Stomach (tissue), 9 donors: ENCODE data around the gene FHOD3. TPM values are rescaled to one million over a fixed set of nuclear protein-coding genes. Genes with fewer than 3 reads are reported as not detected.

Experiments
- DNase-seq, 2 donors: peaks; one replicate each; pipeline versions ENCODE4 v3.0.0 to v3.0.0-alpha.2; 2013 to 2019
- H3K27ac ChIP-seq, 5 donors: fragments of 200-600 bp in 4 of 5; sonication (generic) in 4 of 5; one replicate each; pipeline ENCODE4 v1.5.1; 2013 to 2019; ENCODE audit warnings: mild to moderate bottlenecking in 1 of 5, moderate library complexity in 1 of 5
- H3K27me3 ChIP-seq, 3 donors: fragments of 200-600 bp; sonication (generic); one replicate each; pipeline ENCODE4 v1.5.1; 2017 to 2019; ENCODE audit warnings: mixed run types in 1 of 3
- H3K36me3 ChIP-seq, 4 donors: fragments of 200-600 bp; sonication (generic); 1 replicate in 3 of 4; 2 replicates in 1 of 4; pipeline ENCODE4 v1.5.1; 2016 to 2019
- H3K4me1 ChIP-seq, 4 donors: fragments of 200-600 bp; sonication (generic); one replicate each; pipeline ENCODE4 v1.5.1; 2016 to 2019
- H3K4me3 ChIP-seq, 4 donors: fragments of 200-600 bp; sonication (generic) in 3 of 4; one replicate each; pipeline ENCODE4 v1.5.1; 2016 to 2019; ENCODE audit warnings: mild to moderate bottlenecking in 1 of 4
- H3K9me3 ChIP-seq, 4 donors: fragments of 200-600 bp; sonication (generic); one replicate each; pipeline ENCODE4 v1.5.1; 2016 to 2019
- EP300 ChIP-seq: sonication (generic); formaldehyde crosslinking; IDR thresholded peaks from one replicate; pipeline ENCODE4 v1.6.1; 2017; ENCODE audit warnings: antibody characterized with exemption
- POLR2A ChIP-seq, 4 donors: fragments of 450-650 bp; IDR thresholded peaks; one replicate each; pipeline ENCODE4 v1.6.1; 2016; ENCODE audit warnings: antibody characterized with exemption in 4 of 4, control low read depth in 2 of 4, mild to moderate bottlenecking in 1 of 4, moderate library complexity in 1 of 4
- POLR2AphosphoS5 ChIP-seq, 3 donors: sonication (generic); formaldehyde crosslinking; IDR thresholded peaks; one replicate each; pipeline ENCODE4 v1.6.1; 2016; ENCODE audit warnings: antibody characterized with exemption in 3 of 3
- WGBS, 5 donors: extraction: QIAGEN DNeasy Blood & Tissue Kit in 3 of 5; methylation state at CpG; one replicate each; pipeline versions ENCODE4 v1.1.5 to v1.1.7; 2013 to 2018; 5-methylcytosine and 5-hydroxymethylcytosine counted together
- intact Hi-C: fragments of 100-400 bp; cut with DNase I; formaldehyde crosslinking; loops from one replicate; pipeline ENCODE4 v1.15.1; 2023; ENCODE audit warnings: low total_unique reads
- polyA plus RNA-seq, 3 donors: library from polyadenylated mRNA; stranded (reverse); fragments of 200-250 nt; gene quantifications; one replicate each; pipeline ENCODE4 v1.2.3, GENCODE V29; 2013
- total RNA-seq, 5 donors: library from RNA; depleted of rRNA; stranded (reverse); fragments of >200 nt; gene quantifications; one replicate each; pipeline versions ENCODE4 v1.1.0 to v1.2.3, GENCODE V29; 2014 to 2016
- TF ChIP-seq, protein P1 (sequence below), 7 experiments: fragments of 450-650 bp in 4 of 7; fragments of 200-600 bp in 3 of 7; sonication (generic) in 3 of 7; IDR thresholded peaks; one replicate each; pipeline ENCODE4 v1.5.1; 2016 to 2019; ENCODE audit warnings: antibody characterized with exemption in 7 of 7, control low read depth in 2 of 7, mild to moderate bottlenecking in 1 of 7
- donor health status: healthy with polysubstance abuse.
- donor health status: Bipolar disorder and iron deficiency.
- donor health status: healthy.

FHOD3 gene
- total and polyA plus RNA-seq, 8 donors = under 0.01 to 9.1 (median 4.6) TPM

DNA sequence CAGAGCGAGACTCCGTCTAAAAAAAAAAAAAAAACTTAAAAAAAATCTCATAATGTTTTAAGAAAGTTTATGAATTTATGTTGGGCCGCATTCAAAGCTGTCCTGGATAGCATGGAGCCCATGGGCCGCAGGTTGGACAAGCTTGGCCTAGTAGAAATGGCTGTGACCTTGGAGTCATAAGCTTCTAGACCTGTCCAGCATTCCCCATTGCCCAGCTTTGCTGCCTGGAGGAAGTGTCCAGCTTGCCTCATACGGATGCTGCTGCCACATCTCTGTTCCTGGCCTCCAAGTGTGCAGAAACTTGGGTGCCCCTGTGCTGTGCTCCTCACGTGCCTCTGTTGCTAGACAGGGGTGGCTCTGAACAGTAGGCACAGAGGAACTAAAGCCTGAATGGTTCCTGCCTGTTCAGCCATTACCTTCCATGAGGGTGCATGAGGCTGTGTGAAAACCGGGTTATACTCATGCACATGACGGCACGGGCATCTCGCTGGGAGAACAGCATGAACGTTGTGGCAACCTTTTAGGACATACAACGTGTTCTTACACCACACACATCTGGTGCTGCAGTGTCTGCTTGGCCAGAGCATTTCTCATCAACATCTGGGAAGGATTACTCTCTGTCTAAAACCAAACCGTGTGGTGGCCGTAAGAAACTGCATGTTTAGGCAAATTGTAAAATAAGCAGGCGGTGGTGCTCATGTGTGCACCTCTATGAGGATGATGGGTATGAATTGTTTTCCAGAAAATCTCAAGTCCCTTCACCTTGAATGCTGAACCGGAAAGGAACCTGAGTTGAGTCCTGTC is 38.2 kb downstream of the FHOD3 start:
- WGBS, 5 donors = 74 to 85% (median 84%) methylated on average over 14 to 16 of the region's 16 CpGs
- intact Hi-C loops = no loop called here
- H3K4me1 ChIP-seq = peaks cover 0 to 10% (median 0%) of the 10 kb centered on the region in 4 donors

DNA sequence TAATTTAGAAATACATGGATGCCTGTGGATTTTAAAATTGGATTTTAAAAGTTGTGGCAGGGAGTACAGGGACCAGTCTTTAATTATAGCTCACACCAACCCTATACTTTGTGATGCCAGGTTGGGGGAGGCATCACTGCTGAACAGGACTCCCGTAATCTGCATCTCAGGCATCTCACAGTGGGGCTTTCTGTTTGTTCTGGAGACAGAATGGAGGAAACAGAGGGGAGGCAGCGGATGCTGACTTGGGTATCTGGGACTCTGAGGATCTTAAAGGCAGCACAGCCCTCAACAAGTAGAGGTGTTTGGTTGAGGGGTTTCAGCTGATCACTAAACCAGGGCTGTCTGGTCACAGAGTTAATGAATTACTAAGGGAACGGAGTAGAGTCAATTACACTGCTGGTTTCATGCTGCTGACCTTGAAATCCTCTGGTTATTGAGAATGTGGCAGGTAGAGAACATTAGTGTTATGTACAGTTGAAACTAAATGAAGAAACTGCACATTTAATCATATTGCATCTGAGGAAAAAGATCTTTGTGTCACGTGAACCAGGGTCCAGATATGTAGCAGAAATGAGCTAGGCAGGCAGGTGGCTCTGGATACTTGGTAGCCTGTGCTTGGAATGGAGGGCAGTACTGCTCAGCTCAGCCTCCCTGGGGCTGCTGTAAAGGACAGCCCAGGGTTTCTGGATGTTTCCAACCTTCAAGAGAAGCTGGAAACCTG is 40.3 kb downstream of the FHOD3 start:
- Histone ChIP-seq H3K27me3 (no peaks in the 10 kb centered on the region), H3K36me3 (no peaks in the 10 kb centered on the region), H3K27ac (no peak overlapping the region), H3K9me3 (peaks cover 0 to 4% (median 0%) of the 10 kb centered on the region in 4 donors), H3K4me1 (no peaks in the 10 kb centered on the region), H3K4me3 (no peak overlapping the region)
- DNase-seq = peak in 1 of 2 donors; percentile 22
- intact Hi-C loops = no loop called here
- WGBS, 5 donors = 58 to 71% (median 63%) methylated on average over 4 of the region's 4 CpGs
- no peak for TF ChIP-seq EP300
- TF ChIP-seq POLR2A (IDR thresholded peaks at IDR 0.05) = no peak
- TF ChIP-seq POLR2AphosphoS5 (IDR thresholded peaks at IDR 0.05) = no peak
- TF ChIP-seq, protein P1, sequence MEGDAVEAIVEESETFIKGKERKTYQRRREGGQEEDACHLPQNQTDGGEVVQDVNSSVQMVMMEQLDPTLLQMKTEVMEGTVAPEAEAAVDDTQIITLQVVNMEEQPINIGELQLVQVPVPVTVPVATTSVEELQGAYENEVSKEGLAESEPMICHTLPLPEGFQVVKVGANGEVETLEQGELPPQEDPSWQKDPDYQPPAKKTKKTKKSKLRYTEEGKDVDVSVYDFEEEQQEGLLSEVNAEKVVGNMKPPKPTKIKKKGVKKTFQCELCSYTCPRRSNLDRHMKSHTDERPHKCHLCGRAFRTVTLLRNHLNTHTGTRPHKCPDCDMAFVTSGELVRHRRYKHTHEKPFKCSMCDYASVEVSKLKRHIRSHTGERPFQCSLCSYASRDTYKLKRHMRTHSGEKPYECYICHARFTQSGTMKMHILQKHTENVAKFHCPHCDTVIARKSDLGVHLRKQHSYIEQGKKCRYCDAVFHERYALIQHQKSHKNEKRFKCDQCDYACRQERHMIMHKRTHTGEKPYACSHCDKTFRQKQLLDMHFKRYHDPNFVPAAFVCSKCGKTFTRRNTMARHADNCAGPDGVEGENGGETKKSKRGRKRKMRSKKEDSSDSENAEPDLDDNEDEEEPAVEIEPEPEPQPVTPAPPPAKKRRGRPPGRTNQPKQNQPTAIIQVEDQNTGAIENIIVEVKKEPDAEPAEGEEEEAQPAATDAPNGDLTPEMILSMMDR (IDR thresholded peaks at IDR 0.05) = no peak

More for the DNA sequence above, 38.2 kb downstream of the FHOD3 start:
- Histone ChIP-seq H3K36me3 (no peaks in the 10 kb centered on the region), H3K27me3 (no peaks in the 10 kb centered on the region), H3K27ac (no peak overlapping the region), H3K4me3 (no peak overlapping the region), H3K9me3 (no peaks in the 10 kb centered on the region)
- DNase-seq = peak in 1 of 2 donors; percentile 18
- TF ChIP-seq, protein P1 (IDR thresholded peaks at IDR 0.05) = no peak
- TF ChIP-seq POLR2A (IDR thresholded peaks at IDR 0.05) (no peak), EP300 (no peak), POLR2AphosphoS5 (IDR thresholded peaks at IDR 0.05) (no peak)

DNA sequence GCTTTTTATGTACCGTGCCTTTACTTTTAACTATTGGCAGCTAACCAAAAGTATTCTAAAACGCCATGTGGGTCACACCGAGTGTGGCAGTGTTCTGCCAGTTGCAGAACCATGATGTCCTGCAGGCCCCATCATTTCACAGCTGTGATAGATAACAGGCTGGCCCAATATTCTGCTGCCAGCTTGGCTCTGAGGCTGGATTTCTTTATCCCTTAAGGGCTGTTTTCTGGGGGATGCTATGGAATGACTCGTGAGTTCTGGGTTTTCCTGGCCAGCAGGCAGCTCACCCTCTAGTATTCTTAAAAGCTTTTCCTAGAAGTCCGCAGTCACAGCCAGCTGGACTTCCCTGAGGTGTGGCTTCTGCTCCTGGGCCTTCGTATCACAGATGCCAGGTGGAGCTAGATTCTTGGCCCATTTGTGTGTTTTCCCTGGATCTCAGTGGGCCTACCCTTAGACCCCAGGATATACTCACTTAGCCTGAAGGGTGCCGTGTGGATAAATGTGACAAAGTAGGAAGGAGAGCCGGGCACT is 41.0 kb downstream of the FHOD3 start:
- peaks cover 0 to 4% (median 0%) of the 10 kb centered on the region in 4 donors for H3K9me3 ChIP-seq
- intact Hi-C loops = no loop called here
- no peak overlapping the region for H3K4me3 ChIP-seq
- H3K4me1 ChIP-seq = no peaks in the 10 kb centered on the region
- H3K36me3 ChIP-seq = no peaks in the 10 kb centered on the region
- TF ChIP-seq, protein P1 (IDR thresholded peaks at IDR 0.05) = no peak
- TF ChIP-seq EP300 (no peak), POLR2AphosphoS5 (IDR thresholded peaks at IDR 0.05) (no peak), POLR2A (IDR thresholded peaks at IDR 0.05) (no peak)
- WGBS, 5 donors = 70 to 77% (median 72%) methylated on average over 8 of the region's 8 CpGs
- no peak overlapping the region for H3K27ac ChIP-seq
- DNase-seq = no peak
- no peaks in the 10 kb centered on the region for H3K27me3 ChIP-seq

DNA sequence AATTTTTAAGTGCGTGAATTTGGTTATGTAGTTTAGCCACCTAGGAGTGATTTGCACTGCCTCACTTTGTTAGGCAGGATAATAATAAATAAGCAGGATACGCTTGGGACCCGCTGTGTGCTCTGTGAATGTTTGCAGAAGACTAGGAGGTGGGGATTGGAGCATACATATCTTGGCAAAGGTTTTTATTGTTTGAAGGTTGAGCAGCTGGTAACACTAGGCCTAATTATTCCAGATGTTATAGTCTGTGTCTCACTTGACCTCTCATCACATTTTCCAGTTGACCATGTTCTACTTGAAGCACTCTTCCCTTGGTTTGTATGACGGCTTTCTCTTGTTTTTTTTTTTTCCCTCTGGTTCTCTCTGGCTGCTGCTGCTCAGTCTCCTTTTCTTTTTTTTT is 42.7 kb downstream of the FHOD3 start:
- Histone ChIP-seq H3K9me3 (peaks cover 0 to 4% (median 0%) of the 10 kb centered on the region in 4 donors), H3K27me3 (no peaks in the 10 kb centered on the region), H3K27ac (no peak overlapping the region), H3K36me3 (no peaks in the 10 kb centered on the region), H3K4me3 (no peak overlapping the region), H3K4me1 (no peaks in the 10 kb centered on the region)
- intact Hi-C loops = no loop called here
- DNase-seq = no peak
- 63 to 73% (median 68%) methylated on average over 4 of the region's 4 CpGs for WGBS, 5 donors
- TF ChIP-seq POLR2AphosphoS5 (IDR thresholded peaks at IDR 0.05) (no peak), POLR2A (IDR thresholded peaks at IDR 0.05) (no peak), EP300 (no peak)
- TF ChIP-seq, protein P1 (IDR thresholded peaks at IDR 0.05) = no peak
